ENCODE results near the gene GRM7.

GRM7 gene

DNA sequence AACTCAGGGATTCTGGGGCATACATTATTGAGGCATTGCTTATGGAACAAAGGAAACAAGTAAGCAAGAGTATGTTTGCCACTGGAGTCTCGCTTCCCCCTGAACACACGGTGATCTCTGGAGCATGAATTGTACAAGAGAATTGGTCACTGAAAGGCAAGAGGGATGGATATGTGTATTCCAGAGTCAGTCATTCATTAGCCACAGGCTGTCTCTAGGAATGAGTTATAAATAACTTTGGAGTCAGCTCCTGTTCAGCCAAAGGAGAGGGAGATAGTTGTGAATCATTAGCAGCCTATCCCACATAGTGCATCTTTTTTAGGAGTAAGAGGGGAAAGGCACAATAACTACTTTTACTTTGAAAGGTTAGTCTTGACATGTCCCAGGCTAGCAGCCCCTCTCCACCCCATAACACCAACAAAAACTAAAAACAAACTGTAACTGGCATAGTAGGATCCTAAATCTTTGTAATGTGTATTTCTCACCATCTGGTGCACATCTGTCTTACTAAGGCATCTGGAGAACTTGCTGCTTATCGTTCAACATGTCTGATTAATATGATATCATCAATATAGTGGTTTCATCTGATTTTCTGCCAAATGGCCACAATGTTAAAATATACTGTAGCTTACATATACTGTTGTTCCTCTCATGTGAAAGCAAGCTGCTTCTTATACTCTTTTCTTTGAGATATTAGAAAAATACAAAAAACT lies 462.2 kb downstream of the GRM7 start:
- DNase-seq, result no peak

DNA sequence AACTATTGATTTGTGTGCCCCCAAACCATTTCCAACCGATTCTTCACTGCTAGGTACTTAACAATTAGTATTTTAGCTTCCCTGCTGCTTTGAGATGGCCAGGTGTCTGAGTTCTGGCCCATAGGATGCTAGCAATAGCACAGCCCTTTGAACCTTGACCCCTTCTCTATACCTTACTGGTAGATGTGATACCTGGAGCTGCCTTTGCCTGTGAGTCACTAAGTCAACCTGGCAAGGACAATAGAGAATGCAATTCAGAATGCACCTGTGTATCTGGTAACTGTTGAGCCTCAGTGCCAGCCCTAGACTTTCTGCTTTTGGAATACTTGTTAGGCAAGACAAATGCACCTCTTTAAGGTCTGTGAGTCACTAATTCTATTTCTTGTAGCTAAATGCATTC lies 467.4 kb downstream of the GRM7 start:
- no peak for DNase-seq

DNA sequence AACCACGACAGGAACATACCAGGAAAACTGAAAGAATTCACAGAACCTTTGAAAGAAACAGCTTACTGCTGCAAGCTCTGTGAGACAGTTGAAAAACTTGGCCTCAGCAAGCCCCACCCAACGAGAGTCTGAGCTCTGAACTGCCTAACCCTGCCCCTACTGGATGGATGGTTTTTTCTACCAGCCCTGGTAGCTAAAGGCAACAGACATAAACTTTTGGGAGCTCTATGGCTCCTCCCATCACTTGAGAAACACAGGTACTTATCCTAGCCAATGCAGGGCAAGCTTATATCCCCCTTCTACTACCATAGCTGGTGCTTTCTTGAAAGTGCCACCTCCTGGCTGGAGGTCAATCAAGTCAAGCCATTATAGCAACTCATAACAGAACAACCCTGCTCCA lies 471.8 kb downstream of the GRM7 start:
- no peak for DNase-seq

DNA sequence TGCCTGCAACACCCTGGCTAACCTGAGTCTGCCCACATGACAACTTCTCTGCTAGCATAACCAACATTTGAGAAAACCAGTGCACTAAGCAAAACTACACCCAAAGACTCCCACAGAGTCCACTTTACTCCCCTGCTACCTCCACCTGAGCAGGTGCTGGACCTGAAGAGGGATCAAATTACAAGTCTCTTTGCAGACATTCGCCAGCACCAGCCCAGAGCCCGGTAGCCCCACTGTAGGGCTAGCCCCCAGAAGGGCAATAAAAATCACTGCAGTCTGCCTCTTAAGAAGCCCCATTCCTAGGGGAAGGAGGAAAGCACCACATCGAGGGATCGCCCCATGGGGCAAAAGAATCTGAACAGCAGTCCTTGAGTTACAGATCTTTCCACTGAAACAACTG lies 472.2 kb downstream of the GRM7 start:
- no peak for DNase-seq

DNA sequence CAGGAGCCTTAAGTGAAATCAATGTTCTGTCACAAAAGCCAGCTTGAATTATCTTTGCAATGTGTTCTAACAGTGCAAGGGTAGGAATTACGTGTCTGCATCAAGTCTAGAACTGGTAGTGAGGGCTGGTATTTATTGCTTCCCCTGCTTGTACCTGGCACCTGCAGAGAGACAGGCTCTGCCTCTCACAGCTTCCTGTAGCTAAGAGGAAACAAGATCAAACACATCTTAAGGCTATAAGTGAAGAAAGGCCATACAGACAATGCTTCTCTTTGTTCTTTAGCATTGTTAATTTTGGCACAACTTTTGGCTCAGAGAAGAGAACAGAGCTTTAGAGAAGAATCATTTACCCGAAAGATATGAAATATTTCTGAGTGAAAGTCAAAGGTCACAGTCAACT lies 479.9 kb downstream of the GRM7 start:
- no peak for DNase-seq

DNA sequence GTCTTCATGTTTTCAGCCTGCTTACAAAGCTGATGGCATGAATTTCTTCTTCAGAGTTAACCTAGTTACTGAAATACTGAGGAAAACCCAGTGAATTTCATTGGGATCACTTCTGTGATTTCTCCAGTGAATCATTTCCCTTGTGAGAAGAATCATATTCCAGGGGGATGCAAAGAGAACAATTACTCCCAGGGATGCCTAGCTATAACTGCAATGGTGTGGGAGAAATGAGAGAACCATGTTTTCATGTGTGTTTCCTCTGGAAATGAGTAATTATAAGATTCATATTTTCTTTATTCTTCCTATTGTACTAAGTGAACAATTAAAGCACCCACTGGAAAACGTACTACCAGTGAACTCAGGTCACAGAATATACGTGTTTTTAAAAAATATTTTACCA lies 485.4 kb downstream of the GRM7 start:
- DNase-seq, result no peak

DNA sequence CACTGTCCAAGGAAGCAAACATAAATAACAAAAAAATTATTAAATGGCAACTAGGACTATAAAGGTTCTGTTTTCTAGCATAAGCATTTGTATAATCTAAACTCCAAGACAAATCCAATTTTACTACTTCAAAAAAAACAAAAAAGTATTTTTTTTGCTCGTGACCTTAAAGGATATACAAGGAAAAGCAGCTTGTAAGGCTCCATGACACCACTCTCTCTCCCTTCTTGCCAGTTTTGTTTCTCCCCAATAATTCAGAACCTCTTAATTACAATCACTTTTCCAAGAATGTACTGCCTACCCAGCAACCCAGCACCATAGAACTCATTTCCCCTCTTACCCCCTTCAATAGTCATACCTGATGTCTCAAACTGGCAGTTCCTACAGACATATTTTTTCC lies 496.2 kb downstream of the GRM7 start:
- no peak for DNase-seq

DNA sequence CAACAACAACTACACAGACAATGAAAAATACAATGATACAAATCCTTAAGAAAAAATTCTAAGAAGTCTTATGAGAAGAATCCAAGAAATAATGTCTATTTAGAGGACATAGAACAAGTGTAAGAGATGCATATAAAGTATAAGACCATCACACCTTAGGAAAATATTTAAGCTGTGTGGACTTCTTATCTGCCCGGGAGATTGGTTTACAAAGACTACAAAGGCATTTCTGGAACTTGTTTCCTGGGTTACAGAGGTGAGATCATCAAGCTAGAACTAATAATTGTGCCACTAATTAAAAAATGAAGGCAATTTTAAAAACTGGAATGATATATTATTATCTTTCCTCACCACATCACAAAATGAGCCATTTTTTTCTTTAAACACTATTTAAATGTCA lies 507.1 kb downstream of the GRM7 start:
- no peak for DNase-seq

DNA sequence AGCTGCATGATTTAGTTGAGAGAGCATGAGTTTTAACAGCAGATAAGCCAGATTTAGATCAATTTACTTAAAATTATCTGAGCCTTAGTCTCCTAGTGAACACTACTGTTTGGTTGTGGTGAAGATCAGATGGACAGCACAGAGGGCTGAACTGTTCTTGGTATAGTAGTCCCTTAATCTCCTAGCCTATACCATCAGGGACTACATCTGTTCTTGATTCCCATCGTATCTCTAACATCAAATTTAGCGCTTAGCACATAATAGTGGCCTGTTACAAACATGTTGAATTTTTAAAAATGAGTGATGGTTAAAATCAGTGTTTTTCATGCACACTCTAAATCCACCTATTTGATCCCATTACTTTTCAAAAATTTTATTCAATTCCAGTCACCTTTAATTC lies 507.7 kb downstream of the GRM7 start:
- no peak for DNase-seq

DNA sequence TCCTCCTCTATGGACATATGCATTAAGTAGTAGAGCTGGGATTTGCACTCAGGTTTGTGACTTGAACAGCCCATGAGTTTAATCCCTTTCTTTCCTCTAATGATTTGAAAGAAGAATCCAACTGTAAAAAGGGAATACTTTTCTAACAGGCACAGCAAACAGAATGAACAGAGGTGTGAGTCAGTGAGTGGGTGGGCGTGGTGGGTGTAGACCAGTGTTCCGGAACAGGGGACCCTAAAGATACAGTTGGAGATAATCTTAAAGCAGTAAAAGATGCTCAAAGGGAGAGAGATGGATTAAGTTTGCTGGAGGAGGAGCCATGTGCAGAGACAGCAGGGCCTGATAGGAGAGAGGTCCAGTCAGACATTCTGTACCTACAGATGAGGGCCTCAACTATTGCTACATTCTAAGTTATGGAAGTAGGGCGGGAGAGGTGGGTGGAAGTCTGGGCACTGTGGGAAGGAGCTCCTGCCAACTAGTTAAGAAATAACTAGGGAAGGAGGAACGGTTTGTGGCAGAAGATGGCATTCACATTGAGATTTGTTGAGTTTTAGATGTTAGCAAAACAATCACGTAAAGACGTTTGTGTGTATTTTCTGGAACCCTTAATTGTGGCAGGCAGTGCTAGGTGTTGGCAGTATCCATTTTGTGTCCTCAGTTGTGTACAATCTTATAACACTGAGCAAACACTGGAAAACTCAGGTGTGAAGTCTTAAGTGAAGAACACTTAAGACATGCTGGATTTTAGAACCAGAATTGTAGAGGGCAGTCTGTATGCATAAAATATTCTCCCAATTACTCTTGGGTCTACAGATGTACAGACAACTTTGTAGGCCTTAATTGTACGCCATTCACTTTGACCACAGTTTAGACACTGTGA lies 511.0 kb downstream of the GRM7 start:
- no peak for DNase-seq

DNA sequence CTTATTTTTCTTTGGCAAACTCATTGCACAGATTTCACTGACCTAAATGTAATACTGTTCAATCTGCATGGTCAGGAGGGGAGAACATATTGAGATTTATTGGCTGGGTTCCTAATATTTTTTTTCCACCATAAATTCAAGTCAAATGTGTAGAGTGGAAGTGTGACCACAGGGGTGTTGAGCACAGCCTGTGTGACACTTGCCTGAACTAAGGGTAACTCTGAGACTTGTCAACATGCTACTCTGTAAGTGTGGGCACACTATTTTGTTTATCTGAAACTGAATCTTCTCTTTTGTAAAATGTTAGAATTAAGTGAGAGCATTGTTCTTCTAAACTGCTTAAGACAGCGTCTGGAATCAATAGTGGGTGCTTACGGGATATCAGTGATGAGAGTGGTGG lies 516.2 kb downstream of the GRM7 start:
- DNase-seq, result no peak

DNA sequence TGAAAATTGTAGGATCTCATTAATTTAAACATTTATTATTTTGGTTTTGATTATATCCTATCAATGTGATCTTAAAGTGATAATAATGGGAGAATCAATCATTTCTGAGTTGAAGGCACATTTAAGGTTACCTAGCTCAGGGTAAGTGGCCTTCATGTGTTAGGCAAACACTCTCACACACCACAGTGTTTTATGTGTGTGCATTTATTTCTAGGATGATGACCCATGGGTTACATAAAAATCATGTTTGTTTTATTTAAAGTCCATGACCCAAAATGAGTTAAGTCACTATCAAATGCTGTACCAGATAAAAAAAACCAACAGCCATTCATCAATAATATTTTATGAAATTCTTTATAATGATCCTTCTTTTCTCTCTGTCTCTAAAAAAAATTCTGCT lies 520.8 kb downstream of the GRM7 start:
- no peak for DNase-seq

DNA sequence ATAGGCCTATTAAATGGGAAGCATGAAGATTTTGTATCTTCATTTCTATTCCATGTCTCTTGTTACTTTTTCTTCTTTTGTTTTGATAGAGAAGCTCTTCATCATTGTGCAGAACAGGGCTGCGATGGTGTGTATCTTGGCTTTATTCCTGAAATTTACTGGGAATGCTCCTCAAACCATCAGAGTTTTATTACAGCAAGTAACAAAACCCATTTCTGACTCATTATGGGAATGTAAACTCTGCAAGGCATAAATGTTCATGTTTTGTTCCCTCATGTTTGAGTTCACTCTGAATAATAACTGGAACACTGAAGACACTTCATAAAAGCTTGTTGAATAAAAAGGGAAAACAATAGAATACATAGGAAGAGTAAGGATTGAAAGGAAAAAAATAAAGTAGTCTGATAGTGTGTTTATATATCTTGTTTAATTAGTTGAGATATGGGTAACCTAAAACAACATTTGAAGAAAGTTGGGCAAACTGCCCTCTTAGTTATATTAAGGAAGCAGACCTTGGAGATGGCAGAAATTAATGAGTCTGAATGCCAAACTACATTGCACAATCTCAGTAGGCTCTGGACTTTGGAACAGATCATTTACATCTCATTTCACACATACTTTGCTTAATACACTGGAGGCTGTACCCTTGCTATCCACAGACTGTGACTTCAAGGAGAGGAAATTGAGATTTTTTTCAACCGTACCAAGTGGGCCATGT lies 521.5 kb downstream of the GRM7 start:
- no peak for DNase-seq

DNA sequence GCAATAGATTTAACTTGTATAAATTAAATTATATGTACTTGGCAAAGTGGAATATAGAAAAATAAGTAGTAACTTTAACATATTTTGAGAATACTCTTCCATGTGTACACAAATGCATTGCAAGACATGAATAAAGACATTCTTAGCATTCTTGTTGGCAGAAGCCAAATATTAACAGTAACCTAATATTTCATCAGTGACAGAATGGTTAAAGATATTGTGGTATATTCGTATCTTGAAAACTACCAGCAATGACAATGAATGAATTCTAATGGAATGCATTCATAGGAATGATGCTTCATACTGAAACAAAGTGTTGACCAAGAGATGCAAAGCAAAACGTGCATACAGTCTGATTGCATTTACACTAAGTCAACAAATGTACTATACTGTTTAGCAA lies 524.7 kb downstream of the GRM7 start:
- DNase-seq, result no peak

DNA sequence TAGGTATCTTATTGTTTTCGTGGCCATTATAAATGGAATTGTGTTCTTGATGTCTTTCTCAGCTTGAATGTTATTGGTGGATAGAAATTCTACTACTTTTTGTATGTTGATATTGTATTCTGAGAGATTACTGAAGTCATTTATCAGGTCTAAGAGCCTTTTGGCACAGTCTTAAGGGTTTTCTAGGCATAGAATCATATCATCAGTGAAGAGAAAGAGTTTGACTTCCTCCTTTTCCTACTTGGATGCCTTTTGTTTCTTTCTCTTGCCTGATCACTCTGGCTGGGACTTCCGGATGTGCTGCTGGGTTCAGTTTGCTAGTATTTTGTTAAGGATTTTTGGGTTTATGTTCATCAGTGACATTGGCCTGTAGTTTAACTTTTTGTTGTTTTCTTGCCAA lies 527.1 kb downstream of the GRM7 start:
- DNase-seq, result no peak

DNA sequence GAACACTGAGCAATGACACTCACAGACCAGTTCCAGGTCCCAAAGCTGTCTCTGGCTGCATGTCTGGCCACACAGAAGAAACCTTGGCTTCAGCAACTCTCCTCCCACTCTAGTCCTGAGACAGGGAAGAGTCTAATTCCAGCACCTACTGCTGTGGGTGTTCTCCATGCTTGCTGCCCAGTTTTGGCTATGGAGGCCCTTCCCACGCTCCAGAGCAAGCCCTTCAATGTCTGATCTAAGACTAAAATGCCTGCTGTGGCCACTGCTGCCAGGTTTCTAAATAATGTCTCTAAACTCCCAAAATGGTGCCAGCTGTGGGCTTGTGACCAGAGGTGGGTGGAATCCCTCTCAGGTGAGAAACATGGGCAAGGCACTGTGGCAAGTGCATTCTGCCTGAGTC lies 531.3 kb downstream of the GRM7 start:
- DNase-seq, result no peak

DNA sequence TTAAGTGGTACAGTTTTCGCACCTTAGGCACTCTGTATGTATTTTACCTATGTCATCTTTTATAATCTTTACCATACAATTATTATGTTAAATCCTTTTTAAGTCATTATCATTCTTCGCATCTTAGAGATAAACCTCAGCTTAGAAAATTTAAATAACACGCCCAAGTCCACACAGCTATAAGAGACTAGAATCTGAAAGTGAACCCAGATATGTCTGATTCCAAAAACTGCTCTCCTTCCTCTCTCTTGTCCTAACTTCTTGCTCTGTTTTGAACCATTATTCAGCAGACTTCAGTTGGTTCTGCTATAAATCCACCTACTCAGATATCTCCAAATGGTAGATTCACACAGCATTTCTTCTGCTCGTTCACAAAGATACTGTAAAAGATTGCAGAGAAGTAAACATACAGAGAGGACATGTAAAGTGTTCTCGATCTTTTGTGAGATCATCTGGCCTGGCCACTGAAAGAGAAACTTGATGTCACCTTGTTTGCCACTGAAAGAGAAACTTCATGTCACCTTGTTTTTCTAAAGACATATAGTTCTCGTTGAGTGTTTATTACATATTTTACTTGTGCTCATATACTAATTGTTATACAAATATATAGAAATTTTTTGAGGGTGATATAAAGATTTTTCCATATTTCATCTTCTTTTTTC lies 533.2 kb downstream of the GRM7 start:
- no peak for DNase-seq

DNA sequence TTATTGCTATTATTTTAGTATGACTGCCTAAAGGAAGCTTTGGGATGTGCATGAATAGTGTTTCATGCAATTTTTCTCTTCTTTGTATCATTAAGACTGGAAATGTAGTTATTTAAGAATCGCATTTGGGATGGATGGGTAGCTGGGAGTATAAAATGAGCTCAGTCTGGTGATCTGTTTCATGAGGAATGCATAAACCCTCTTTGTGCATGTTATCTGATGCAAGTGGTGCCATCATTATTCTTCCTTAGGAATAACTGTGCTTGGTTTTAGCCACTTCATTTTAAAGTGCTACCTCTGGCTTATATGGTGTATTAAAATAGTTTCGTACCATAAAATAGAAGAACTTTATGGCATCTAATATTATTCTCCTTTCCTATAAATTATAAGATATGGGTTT lies 535.6 kb downstream of the GRM7 start:
- no peak for DNase-seq

DNA sequence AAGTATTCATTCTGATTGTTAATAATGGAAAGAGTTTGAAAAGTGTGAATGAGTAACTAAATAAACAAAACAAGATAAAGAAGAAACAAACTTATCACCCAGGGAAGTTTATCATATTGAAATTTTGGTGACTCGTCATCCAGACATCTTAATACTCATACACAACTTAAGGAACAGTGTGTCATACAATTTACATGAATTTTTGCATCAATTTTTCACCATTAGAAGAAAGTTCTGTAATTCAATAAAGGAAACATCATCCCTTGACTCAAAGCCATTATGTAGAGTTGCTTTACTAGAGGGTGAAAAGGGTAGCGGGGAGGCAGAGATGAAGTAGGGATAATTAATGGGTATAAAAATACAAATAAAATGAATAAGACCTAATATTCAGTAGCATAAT lies 536.2 kb downstream of the GRM7 start:
- no peak for DNase-seq

DNA sequence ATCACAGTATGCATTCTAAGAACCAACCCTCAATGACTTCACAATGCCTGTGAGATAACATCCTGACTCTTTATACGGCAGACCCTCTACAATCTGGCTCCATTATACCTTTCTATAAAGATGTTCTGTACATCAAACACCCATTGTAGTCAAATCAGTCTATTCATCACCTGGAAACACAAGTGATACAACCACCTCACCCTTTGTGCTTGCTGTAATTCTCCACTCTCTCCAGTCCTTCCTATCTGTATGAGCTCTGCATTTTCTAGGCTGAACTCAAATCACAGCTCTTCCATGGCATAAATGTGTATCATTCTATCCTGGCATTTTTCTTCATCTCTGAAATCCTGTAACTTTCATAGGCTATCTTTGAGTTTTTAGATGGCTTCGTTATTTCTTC lies 539.4 kb downstream of the GRM7 start:
- no peak for DNase-seq

DNA sequence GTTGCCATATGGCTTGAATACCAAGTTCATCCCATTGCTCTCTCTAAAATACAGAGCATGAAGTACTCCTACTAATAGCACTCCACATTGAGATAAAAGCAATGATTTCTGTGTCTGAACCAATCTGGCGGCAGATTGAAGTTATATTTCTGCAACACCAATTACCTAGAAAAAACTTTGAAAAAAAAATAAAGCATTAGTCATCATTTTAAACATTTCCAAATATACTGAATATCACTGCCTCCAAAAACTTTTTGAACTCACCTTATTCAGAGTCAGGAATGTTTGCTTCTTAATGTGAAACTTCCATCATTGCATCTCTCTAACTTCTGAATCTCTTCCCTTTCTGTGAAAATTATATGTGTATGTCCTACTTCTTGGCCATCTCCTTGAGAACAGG lies 540.5 kb downstream of the GRM7 start:
- no peak for DNase-seq

DNA sequence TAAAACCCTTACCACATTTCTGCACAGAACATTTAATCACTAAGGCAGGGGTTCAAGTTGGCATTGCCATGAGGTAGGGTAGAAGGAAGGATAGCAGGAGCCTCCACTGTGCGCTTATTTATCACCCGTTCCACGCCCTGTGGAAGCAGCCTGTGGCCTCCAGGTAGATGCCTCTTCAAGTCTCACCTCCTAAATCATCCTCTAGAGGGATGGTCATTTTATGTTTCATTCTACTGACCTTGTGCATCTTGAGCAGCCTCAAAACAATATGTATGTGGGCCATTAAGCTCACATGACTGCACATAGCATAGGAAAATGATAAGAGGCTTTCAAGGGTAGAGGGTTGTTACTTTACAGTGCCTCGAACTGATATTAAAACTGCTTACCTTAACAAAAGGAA lies 546.2 kb downstream of the GRM7 start:
- no peak for DNase-seq

DNA sequence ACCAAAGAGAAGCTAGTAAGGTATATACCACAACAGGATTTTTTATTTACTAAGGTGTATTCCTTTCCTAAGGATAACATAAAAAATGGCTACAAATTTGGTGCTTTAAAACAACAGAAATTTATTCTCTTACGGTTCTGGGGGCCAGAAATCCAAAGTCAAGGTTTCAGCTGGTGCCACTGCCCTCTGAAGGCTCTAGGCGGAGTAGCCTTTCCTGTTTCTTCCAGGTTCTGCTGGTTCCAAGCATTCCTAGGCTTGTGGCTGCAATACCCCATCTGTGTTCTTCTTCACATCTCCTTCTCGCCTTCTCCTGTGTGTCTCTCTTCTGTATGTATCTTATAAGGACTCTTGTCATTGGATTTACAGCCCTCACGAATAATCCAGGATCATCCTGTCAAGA lies 549.9 kb downstream of the GRM7 start:
- no peak for DNase-seq

All from CD4-positive, alpha-beta T cell treated with Interleukin-4 for 1 hour (primary cell).